Measurements from ENCODE around the gene VMA21.

The VMA21 gene, protein sequence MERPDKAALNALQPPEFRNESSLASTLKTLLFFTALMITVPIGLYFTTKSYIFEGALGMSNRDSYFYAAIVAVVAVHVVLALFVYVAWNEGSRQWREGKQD

DNA sequence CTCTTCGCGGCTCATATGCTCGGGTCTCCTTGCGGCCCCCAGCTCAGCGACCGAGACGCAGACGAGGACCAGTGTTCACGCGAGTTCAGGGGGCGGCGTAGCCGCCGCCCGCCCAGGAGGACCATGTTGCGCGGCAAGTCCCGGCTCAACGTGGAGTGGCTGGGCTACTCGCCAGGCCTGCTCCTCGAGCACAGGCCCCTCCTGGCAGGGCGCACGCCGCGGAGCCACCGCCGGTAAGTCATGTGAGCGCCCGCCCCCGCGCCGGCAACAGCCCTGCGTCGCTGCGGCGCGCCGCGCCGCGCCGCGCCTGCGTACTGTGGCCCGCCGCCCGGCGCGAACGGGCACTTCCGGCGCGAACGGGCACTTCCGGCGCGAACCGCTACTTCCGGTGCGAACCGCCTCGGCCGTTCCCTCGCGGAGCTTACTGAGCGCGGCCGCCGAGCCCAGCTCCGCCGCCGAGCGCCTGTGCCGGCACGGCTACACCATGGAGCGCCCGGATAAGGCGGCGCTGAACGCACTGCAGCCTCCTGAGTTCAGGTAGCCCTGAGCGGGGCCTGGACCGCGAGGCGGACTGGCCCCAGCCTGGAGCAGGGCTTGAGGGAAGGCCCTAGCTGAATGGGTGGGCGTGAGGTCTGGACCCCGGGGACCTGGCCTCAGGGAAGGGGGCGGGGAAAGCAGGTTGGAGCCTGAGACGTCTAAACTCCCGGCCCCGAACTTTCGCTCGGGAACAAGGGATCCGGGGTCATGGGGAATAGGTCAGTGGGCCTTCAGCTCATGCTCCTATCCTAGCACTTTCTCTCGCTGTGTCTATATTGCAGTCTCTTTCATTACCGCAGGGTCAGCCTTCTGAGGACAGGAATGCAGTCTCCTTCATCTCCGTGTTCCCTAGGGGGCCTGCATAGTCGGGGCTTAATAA lies at the start of gene VMA21:
Gene VMA21 (plus strand): TSS at position 382 of the 916 bp plus-strand sequence. CDS start 103 bp downstream, at position 485.
- peak; percentile 31 for DNase-seq (ENCODE audit: low read depth)

DNA sequence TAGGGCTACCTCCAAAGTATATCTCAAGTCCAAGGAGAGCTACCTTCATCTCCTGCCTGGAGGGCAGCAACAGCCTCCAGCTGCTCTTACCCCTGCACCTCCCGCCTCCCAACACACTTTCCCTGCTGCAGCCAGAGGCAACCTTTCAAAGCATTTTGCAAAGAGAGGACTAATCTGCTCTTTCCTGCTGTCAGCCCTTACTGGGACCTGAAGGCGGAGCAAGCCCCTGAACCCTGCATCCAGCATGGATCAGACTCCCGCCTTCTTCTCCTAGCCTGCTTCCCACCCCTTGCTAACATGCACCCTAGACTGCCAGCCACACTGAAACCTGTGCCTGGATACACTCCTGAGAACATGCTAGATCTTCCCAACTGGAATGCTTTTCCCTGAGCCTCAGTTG lies 37.7 kb upstream of the VMA21 start:
- no peak for DNase-seq (ENCODE audit: low read depth)

DNA sequence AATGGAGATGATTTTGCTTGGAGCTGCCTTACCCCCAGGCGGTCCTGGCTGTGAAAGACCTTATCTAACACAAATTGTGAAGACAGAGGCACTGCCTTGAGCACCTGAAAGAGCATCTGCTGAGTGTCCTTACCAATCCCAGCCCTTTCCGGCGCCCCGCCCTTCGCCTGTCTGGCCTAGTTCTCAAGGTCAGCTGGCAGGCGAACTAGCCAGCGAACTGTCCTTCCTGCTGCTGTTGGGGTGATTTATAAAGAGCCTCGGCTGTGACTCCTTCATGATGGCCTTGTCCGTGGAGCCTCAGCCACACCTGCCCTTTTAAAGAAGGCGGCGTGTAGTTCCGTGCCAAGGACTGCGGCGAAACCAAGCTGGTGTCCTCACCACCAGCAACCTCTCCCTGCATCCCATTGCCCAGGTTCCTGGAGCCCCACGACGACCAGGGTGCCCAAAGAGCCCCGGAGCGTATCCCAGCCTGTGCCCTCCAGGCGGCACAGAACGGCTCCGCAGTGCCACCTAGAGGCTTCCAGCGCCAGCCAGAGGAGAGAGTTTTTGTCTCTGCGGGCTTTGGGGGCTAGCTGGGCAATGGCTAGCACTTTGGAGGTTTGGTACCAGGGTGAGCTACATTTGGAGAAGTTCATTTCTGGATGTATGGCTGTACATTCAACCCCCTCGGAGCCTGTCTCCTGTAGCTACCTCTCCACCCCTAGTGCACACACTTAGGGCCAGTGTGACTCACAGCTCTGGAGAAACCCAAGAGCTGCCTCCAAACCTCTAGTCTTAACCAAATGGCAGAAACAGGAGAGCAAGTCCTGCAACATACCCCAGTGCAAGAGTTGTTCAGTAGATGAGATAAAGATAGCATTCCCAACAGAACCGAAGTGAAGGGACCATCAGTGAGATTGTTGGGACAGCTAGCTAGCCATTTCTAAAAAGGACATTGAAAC lies 36.8 kb upstream of the VMA21 start:
- no peak for DNase-seq (ENCODE audit: low read depth)

DNA sequence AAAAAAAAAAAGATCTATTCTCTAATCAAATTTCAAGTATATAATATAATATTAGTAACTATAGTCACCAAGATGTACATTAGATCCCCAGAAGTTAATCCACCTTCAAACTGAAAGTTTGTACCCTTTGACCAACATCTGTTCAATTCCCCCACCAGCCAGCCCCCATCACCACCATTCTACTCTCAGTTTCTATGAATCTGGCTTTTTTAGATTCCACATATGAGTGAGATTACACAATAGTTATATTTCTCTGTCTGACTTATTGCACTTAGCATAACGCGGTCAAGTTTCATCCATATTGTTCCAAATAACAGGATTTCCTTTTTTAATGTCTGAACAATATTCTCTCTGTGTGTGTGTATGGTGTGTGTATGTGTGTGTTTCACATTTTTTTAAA lies 33.7 kb upstream of the VMA21 start:
- no peak for DNase-seq (ENCODE audit: low read depth)

DNA sequence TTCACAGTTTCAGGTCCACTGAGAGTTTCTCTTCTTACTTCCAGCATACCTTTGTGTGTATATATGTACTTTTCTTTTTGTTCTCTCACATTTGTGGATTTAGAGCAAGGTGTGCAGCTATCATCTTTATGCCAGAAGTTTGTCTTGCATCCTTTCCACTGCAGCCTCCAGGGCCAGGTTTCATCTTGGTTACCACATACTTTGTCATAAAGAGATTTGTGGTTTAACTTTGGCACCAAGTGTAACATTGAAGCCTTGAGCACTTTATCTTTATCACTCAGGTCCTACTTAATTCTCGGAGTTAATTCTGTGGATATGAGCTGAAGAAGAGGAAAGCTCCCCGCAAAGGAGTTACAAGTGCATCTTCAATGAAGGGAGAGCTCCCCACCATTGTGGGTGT lies 31.4 kb upstream of the VMA21 start:
- DNase-seq (ENCODE audit: low read depth), result no peak

DNA sequence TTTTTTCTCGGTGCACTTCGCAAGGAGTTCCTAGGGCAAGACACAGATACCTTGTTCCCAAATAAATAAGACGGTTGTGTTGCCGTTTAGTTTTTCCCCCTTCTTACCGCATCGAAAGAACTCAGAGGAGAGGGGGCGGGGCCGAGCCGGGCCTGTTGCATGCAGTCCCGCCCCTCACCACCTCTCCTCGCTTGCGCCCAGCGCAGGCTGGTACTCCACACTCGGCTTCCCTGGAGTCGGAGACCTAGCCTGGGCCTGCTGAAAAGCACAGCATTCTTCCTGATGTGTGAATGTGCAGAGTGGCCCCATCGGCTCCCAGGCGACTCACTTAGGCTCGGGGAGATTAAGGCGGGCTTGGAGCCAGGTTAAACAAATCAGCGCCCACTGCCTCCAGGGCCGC lies 26.1 kb upstream of the VMA21 start:
- no peak for DNase-seq (ENCODE audit: low read depth)

DNA sequence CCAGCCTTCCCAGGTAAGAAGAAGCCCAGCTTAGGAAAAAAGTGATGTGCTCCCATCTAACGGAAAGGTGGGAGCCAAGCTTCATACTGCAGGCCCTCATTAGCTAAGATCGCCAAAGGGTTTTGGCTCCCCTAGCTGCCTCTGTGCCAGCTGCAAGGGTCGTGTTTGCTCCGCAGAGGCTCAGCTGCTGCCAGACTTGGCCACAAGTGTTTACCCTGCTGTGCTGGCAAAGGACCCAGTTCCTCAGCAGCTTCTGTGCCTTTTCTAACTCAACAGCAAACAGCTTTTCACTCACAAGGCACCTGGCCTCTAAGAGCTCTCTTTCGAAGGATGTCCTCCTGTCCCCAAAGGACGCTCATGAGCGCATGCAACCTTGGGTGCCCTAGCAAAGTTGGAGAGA lies 12.2 kb upstream of the VMA21 start:
- no peak for DNase-seq (ENCODE audit: low read depth)

DNA sequence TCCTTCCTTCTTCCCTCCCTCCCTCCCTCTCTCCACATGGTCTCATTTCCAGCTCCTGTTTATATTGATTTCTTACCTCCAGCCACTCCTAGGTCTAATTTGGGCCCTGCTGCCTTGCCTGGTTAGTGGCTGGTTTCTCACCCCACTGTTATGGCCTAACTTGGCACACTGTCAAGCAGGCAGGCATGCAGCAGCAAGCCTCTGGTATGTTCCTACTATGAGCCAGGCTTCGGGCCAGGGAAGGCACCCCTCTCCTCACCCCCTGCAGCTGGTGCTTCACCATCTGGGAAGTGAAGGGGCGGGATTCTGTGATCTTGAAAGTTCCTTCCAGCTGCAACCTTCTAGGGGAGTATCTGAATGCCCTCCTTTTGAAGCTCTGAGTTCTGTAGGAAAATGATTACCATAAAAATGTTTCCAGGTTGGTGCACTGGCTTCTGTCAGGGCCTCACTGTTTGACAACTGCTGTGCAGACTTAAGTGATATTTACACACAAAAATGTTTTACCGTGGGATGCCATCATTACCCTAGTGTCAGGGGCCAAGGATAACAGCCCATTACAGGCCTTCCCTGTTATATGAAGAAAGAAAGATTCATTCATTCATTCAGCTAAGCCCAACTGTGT lies 10.1 kb upstream of the VMA21 start:
- no peak for DNase-seq (ENCODE audit: low read depth)

DNA sequence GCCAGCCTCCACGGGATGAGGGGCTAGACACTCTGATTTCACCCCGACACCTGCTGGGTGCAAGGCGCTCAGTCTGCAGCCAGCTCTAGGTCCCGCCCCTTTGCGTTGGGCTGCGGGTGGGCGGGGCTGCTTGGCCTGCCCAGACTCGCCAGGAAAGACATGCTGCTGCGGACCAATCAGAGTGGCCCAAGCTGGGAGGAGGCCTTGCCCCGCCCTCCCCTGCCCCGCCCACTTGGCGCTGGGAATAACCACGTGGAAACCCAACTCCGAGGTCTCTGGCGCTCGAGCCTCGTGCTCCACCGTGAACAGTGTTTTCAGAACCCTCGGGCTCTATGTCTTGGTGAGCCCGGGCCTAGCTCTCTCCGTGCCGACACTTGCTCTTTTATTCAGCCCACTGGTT lies 5.3 kb upstream of the VMA21 start:
- DNase-seq (ENCODE audit: low read depth), result no peak

DNA sequence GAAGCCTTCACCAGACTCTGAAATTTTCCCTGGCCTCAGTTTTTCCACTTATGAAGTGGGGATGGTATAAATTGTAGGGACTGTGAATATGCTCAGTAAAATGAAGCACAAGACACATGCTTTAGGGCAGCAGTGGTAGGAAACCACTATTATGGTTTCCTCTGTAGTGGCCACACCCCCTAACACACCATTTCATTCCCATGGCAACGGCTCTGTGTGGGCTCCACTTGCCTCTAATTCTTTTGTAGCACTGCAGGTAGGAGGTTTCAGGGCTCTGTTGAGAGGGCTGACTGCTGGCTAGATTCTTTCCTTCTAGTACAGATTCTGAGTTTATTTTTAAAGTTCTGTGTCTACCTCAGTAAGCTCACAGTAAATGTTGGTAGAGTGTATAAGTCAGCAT lies 3.5 kb upstream of the VMA21 start:
- no peak for DNase-seq (ENCODE audit: low read depth)

DNA sequence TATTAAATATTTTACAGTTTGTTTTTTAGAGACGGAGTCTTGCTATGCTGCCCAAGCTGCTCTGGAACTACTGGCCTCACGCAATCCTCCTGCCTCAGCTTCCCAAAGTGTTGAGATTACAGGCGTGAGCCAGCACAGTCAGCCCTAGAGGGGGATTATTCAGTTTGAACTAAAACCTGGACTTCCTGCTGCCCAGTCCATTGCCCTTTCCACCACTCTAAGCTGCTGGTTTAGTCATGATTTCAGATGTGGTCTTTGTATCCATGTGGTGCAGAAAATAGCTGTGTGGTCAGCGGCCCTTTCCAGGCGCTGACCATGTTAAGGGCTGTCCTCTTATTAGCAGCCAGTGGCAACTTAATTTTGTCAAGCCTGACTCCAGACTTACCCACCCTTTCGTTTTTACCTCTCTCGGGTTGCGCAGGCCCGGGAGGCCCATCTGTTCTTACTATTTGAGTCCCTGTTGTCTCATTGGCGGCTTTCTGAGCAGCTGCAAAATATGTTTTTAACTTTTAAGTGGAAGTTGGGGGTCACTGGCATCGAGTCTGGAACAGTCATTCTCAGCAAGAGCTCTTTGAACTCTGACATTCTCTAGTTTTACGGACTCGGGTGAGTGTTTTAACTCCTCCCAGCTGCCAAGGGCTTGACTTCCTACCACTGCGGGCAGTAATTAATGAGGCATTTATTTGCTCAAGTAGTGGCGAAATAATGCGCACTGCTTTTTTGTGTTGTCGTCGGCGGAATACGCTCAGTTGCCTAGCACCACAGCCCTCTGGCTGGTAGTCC lies 773 bp upstream of the VMA21 start:
- peak; percentile 7 for DNase-seq (ENCODE audit: low read depth)

DNA sequence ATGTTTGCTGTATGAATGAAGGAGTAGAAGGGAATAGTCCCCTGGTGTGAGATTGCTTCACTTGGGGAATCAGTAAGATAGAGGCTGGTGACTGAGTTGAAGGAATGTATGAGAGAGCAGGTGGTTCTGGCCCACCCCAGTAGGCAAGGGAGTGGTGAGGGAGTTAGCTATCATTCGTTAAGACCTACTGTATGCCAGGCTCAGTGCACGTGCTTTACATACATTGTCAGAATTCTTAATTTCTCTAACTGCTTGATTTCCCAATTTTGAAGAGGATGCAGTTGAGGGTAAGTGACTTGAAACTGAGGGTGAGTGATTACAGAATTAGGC lies 700 bp downstream of the VMA21 start:
- DNase-seq (ENCODE audit: low read depth), result no peak

DNA sequence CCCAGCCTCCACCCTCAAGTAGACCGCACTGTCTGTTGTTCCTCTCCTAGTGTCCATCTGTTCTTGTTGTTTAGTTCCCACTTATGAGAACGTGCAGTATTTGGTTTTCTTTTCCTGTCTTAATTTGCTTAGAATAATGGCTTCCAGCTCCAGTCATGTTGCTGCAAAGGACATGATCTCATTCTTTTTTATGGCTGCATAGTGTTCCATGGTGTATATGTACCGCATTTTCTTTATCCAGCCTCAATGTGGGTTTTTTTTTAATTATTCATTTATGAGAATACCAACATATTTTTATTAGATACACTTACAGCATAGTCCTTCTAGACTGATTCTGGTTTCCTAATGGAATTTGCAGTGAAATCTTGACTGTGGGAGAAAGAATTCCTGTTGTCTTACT lies 1.3 kb downstream of the VMA21 start:
- DNase-seq (ENCODE audit: low read depth), result no peak

DNA sequence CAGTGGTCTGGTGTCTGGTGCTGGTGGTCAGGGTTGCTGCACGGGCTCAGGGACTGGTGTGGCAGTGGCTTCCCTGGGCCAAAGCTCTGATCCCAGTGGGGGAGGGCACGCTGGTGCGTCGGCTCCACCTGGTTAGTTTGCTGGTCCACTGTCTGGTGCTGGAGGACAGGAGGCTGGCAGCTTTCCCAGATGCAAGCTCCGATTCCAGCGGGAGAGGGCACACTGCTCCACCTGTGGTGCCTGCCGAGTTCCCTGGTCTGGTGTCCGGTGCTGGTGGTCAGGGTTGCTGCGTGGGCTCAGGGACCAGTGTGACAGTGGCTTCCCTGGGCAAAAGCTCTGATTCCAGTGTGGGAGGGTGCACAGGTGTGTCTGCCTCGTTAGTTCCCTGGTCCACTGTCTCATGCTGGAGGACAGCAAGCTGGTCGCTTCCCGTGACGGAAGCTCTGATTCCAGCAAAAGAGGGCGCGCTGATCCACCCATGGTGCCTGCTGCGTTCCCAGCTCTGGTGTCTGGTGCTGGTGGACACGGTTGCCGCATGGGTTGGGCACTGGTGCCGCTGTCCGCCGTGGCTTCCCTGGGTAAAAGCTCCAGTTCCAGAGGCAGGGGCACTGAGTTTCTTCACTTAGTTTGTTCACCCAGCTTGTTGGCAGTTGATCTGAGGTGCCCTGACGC lies 5.8 kb downstream of the VMA21 start:
- no peak for DNase-seq (ENCODE audit: low read depth)

DNA sequence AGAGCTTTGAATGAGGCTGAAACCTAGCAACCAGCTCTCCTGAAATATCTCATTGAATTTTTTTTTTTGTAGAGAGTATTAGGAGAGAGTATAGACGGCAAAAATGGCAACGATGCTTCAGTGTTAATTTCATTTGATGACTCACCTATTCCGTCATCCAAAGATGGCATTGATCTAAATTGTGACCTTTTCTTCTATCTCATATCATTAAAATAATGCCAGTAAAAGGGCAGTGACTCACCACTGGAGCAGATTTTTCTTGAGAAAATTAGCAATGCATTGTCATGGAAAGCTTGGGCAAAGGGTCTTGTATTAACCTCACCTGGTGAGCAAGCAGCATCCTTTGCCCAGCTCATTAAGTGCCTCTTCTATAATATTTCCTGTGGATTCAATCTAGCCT lies 19.6 kb downstream of the VMA21 start:
- DNase-seq (ENCODE audit: low read depth), result no peak

DNA sequence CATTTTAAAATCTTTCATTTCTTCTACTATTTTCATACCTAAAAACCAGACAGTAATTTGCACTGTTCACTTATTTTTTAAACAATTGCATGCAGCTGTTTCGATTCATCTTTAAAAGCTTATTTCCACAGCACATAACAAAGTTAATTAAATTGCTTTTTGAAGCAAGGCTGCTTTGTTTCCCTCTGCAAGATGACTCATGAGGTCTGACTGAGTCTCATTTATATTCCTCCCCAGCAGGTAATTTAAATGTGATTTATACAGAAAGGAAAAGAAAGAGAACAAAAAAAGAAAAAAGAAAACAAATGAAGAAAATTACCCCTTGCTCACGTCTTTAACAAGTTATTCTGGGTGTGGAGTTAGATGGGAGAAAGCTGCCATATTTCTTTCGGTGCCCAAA lies 22.8 kb downstream of the VMA21 start:
- DNase-seq (ENCODE audit: low read depth), result no peak

DNA sequence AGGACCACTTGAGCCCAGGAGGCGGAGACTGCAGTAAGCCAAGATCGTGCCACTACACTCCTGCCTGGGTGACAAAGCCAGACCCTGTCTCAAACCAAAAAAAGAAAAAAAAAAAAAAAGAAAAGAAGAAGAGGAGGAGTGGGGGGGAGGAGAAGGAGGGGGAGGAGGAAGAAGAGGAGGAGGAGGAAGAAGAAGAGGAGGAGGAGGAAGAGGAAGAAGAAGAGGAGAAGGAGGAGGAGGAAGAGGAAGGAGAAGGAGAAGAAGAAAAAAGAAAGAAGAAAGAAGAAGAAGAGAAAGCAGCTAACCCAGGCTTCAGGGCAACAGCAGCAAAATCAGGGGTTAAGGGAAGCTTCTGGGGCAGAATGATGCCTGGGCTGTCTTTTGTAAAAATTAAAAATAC lies 27.5 kb downstream of the VMA21 start:
- no peak for DNase-seq (ENCODE audit: low read depth)

DNA sequence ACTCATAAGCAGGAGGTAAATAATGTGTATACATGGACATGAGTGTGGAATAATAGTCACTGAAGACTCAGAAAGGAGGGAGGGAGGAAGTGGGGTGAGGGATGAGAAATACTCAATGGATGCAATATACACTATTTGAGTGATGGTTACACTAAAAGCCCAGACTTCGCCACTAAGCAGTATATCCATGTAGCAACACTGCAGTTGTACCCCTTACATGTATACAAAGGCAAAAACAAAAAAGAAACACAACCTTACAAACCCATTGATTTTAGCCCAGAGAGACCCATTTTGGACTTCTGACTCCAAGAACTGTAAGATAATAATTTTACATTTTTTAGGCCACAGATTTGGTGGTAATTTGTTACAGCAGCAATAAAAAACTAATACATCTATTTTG lies 51.5 kb downstream of the VMA21 start:
- no peak for DNase-seq (ENCODE audit: low read depth)

DNA sequence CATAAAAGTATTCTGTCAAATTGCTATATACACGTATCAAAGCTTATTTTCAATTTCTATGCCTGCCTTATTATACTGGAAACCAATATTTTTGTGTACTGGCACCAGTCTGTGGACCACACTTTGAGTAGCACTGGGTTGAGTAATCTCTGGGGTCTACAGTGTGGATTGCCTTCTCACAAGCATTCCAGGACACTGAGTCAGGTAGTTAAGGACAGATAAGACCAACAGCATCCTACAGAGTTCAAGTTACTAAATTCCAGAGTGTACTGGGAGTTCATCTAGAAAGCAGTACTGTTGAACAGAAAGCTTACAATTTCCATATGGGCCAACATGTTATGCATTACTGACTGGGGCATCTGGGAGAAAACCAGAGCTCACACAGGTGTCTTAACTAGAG lies 61.8 kb downstream of the VMA21 start:
- peak; percentile 56 for DNase-seq (ENCODE audit: low read depth)

All from HS-27A (cell line).